Choroid plexus epithelial cell (primary cell): ENCODE results near the gene PDCD10.

ENCODE experiments used
- DNase-seq: peaks from one replicate; pipeline ENCODE4 v3.0.0-alpha.2; 2010; ENCODE audit warnings: low read depth
- H3K4me3 ChIP-seq: 2 replicates; pipeline ENCODE4 v1.5.1; 2011; ENCODE audit warnings: low read depth, mild to moderate bottlenecking, control low read depth, low read length, moderate library complexity
- CTCF ChIP-seq: conservative IDR thresholded peaks from 2 replicates; pipeline ENCODE4 v1.5.1; 2011; ENCODE audit warnings: low read depth, mild to moderate bottlenecking, control low read depth, inconsistent platforms, low read length, moderate library complexity

Gene PDCD10

GRCh38 chr3:167734498-167735232 is at the start of gene PDCD10:
TSS of gene PDCD10 (minus strand) at chr3:167734892. CDS start at chr3:167720157, 14,735 bp downstream.
- TF ChIP-seq CTCF: no peak
- peak; percentile 99 for DNase-seq
- H3K4me3 ChIP-seq: peak within 1 kb of the TSS; percentile 98

- DNase-seq: no peak
- TF ChIP-seq CTCF: no peak
- no peak overlapping the region for H3K4me3 ChIP-seq
These were observed 49.1 kb upstream of the PDCD10 start for GRCh38 chr3:167783781-167784180.

- no peak overlapping the region for H3K4me3 ChIP-seq
- TF ChIP-seq CTCF: no peak
- DNase-seq: no peak
These were observed 45.7 kb upstream of the PDCD10 start for GRCh38 chr3:167780214-167780883.

GRCh38 chr3:167777356-167777755 is 42.7 kb upstream of the PDCD10 start:
- H3K4me3 ChIP-seq: no peak overlapping the region
- DNase-seq: no peak
- no peak for TF ChIP-seq CTCF

GRCh38 chr3:167776066-167776685 is 41.5 kb upstream of the PDCD10 start:
- H3K4me3 ChIP-seq: no peak overlapping the region
- DNase-seq: no peak

GRCh38 chr3:167773584-167773983 is 38.9 kb upstream of the PDCD10 start:
- TF ChIP-seq CTCF: no peak
- no peak overlapping the region for H3K4me3 ChIP-seq
- no peak for DNase-seq

More at GRCh38 chr3:167776066-167776685, 41.5 kb upstream of the PDCD10 start:
- no peak for TF ChIP-seq CTCF

- DNase-seq: no peak
- no peak overlapping the region for H3K4me3 ChIP-seq
- no peak for TF ChIP-seq CTCF
These were observed 38.3 kb upstream of the PDCD10 start for GRCh38 chr3:167772992-167773391.
